HepG2 (cell line): ENCODE data around the gene WBP1. TPM values are rescaled to one million over a fixed set of nuclear protein-coding genes. Genes with fewer than 3 reads are reported as not detected.

Experiments
- ADNP ChIP-seq: sonication (generic); formaldehyde crosslinking; IDR thresholded peaks from 2 replicates; pipeline ENCODE4 v1.4.0; 2020; ENCODE audit warnings: missing genetic modification reagents
- GATA4 ChIP-seq: sonication (generic); IDR thresholded peaks from 2 replicates; pipeline ENCODE4 v1.6.1; 2016; ENCODE audit warnings: antibody characterized with exemption, low read depth, borderline replicate concordance
- HNRNPLL ChIP-seq: fragments of 200-400 bp; formaldehyde crosslinking; IDR thresholded peaks from 2 replicates; pipeline ENCODE4 v1.6.1; 2017; ENCODE audit warnings: mild to moderate bottlenecking, low read depth, low read length; ENCODE audit not compliant: poor library complexity, severe bottlenecking
- MTF1 ChIP-seq: sonication (generic); formaldehyde crosslinking; IDR thresholded peaks from 2 replicates; pipeline ENCODE4 v1.5.0; 2020; ENCODE audit warnings: missing genetic modification reagents
- PCBP2 ChIP-seq: fragments of 200-400 bp; formaldehyde crosslinking; optimal IDR thresholded peaks from 2 replicates; pipeline ENCODE3; 2018; ENCODE audit warnings: low read length, low read depth; ENCODE audit not compliant: poor library complexity, severe bottlenecking
- POLR2G ChIP-seq: fragments of 200-400 bp; formaldehyde crosslinking; IDR thresholded peaks from 2 replicates; pipeline ENCODE4 v1.6.1; 2018; ENCODE audit warnings: mild to moderate bottlenecking, low read depth, low read length, moderate library complexity
- SMAD9 ChIP-seq: sonication (generic); formaldehyde crosslinking; IDR thresholded peaks from 2 replicates; pipeline ENCODE4 v1.5.1; 2020; ENCODE audit warnings: mild to moderate bottlenecking, missing genetic modification reagents
- SNAPC2 ChIP-seq: sonication (generic); formaldehyde crosslinking; IDR thresholded peaks from 2 replicates; pipeline ENCODE4 v1.8.1; 2022; ENCODE audit warnings: mild to moderate bottlenecking, missing genetic modification reagents
- SYNCRIP ChIP-seq: fragments of 200-400 bp; formaldehyde crosslinking; IDR thresholded peaks from 2 replicates; pipeline ENCODE4 v1.6.1; 2018; ENCODE audit warnings: mild to moderate bottlenecking, low read depth, low read length; ENCODE audit not compliant: insufficient read depth
- TEAD2 ChIP-seq: sonication (generic); formaldehyde crosslinking; IDR thresholded peaks from 2 replicates; pipeline ENCODE4 v1.9.0; 2021; ENCODE audit warnings: missing genetic modification reagents
- ZFP37 ChIP-seq: sonication (generic); formaldehyde crosslinking; IDR thresholded peaks from 2 replicates; pipeline ENCODE4 v1.4.0; 2020; ENCODE audit warnings: missing genetic modification reagents, borderline replicate concordance
- ZNF292 ChIP-seq: sonication (generic); formaldehyde crosslinking; IDR thresholded peaks from 2 replicates; pipeline ENCODE4 v1.8.1; 2022; ENCODE audit warnings: mild to moderate bottlenecking, low read depth, missing genetic modification reagents, borderline replicate concordance
- ZNF331 ChIP-seq: sonication (generic); formaldehyde crosslinking; IDR thresholded peaks from 2 replicates; pipeline ENCODE4 v1.4.0; 2020; ENCODE audit warnings: missing genetic modification reagents
- ZNF660 ChIP-seq: sonication (generic); formaldehyde crosslinking; IDR thresholded peaks from 2 replicates; pipeline ENCODE4 v1.5.1; 2020; ENCODE audit warnings: mild to moderate bottlenecking, low read depth, missing genetic modification reagents, borderline replicate concordance
- ZNF775 ChIP-seq: sonication (generic); formaldehyde crosslinking; IDR thresholded peaks from 2 replicates; pipeline ENCODE4 v1.4.0; 2020; ENCODE audit warnings: missing genetic modification reagents, mild to moderate bottlenecking, moderate library complexity, borderline replicate concordance
- polyA plus RNA-seq, 8 experiments: library from polyadenylated mRNA; depleted of rRNA in 3 of 8; stranded (reverse) in 7 of 8; unstranded in 1 of 8; fragments of >200 nt; fragmentation: Illumina TruSeq in 4 of 8; extraction: Trizol in 4 of 8; gene quantifications; 2 replicates each; pipeline versions ENCODE4 v1.2.1 to v1.2.3, GENCODE V29; 2011 to 2016; ENCODE audit warnings: low read depth in 4 of 8, missing spikeins in 1 of 8, mixed read lengths in 1 of 8; ENCODE audit not compliant: insufficient read depth in 1 of 8
- total RNA-seq, 5 experiments: library from RNA; depleted of rRNA; stranded (reverse); fragments of >200 nt; fragmentation: Illumina TruSeq; extraction: Trizol; gene quantifications; 2 replicates each; pipeline ENCODE4 v1.2.3, GENCODE V29; 2016; ENCODE audit warnings: low read depth in 1 of 5
- TF ChIP-seq, protein P1 (sequence below): sonication (generic); formaldehyde crosslinking; IDR thresholded peaks from 2 replicates; pipeline ENCODE4 v1.9.0; 2021; ENCODE audit warnings: missing genetic modification reagents, borderline replicate concordance
- TF ChIP-seq, protein P2 (sequence below): sonication (generic); formaldehyde crosslinking; IDR thresholded peaks from 2 replicates; pipeline ENCODE4 v1.5.1; 2020; ENCODE audit warnings: missing genetic modification reagents, mild to moderate bottlenecking, borderline replicate concordance
- TF ChIP-seq, protein P3 (sequence below): sonication (generic); formaldehyde crosslinking; IDR thresholded peaks from 2 replicates; pipeline ENCODE4; 2020; ENCODE audit warnings: missing genetic modification reagents, mild to moderate bottlenecking, borderline replicate concordance
- TF ChIP-seq, protein P4 (sequence below): sonication (generic); formaldehyde crosslinking; IDR thresholded peaks from 2 replicates; pipeline ENCODE4 v1.5.0; 2020; ENCODE audit warnings: mild to moderate bottlenecking, missing genetic modification reagents
- TF ChIP-seq, protein P5 (sequence below): sonication (generic); formaldehyde crosslinking; IDR thresholded peaks from 2 replicates; pipeline ENCODE4 v1.5.1; 2020; ENCODE audit warnings: mild to moderate bottlenecking, missing genetic modification reagents, borderline replicate concordance

Gene WBP1
- total and polyA plus RNA-seq, 2 of the 13 experiments (the other 11 are each of a cell fraction or from before 2014, with no cell fraction given), result 38.8 to 85.7 TPM

DNA sequence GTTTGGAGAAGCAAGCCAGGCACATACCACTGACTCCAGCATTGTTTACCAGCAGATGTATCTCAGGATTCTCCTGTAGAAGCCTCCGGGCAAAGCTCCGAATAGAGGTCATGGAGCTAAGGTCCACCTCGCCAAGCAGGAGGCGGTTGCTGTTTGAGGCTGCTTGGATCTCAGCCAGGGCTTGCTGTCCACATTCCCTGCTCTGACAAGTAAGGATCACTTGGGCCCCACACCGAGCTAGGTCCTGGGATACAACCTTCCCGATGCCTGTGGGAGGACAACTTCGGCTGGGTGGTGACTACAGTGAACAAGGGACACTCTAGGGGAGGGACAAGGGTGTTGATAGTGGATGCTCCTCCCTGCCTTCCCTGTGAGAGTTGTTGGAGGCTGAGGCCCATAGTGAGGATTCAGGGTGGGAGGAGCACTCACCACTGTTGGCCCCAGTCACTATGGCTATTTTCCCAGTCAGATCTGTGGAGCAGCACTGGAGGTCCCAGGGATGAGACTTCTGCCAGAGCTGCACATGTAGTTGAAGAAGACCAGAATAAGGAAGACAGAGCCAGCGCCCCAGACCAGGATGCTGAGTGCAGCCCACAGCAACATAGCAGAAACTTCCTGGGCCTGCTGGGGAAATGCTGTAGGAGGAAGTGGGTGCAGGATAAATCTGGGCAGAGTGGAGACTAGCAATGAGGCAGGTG, 45.1 kb upstream of the WBP1 start (continued):
- TF ChIP-seq SYNCRIP (no peak), GATA4 (no peak), ZNF331 (CRISPR knock-in tag) (no peak; the same call in 1 of the 2 replicates), POLR2G (no peak), ZFP37 (CRISPR knock-in tag) (no peak), ZNF292 (CRISPR knock-in tag) (peak; percentile 52; the same call in 1 of the 2 replicates), HNRNPLL (no peak), PCBP2 (no peak), TEAD2 (CRISPR knock-in tag) (no peak), ADNP (no peak), ZNF660 (no peak), MTF1 (CRISPR knock-in tag) (no peak), SNAPC2 (no peak), SMAD9 (CRISPR knock-in tag) (no peak), ZNF775 (no peak)
- TF ChIP-seq, protein P1, sequence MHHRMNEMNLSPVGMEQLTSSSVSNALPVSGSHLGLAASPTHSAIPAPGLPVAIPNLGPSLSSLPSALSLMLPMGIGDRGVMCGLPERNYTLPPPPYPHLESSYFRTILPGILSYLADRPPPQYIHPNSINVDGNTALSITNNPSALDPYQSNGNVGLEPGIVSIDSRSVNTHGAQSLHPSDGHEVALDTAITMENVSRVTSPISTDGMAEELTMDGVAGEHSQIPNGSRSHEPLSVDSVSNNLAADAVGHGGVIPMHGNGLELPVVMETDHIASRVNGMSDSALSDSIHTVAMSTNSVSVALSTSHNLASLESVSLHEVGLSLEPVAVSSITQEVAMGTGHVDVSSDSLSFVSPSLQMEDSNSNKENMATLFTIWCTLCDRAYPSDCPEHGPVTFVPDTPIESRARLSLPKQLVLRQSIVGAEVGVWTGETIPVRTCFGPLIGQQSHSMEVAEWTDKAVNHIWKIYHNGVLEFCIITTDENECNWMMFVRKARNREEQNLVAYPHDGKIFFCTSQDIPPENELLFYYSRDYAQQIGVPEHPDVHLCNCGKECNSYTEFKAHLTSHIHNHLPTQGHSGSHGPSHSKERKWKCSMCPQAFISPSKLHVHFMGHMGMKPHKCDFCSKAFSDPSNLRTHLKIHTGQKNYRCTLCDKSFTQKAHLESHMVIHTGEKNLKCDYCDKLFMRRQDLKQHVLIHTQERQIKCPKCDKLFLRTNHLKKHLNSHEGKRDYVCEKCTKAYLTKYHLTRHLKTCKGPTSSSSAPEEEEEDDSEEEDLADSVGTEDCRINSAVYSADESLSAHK (CRISPR knock-in tag), result no peak
- TF ChIP-seq, protein P2, sequence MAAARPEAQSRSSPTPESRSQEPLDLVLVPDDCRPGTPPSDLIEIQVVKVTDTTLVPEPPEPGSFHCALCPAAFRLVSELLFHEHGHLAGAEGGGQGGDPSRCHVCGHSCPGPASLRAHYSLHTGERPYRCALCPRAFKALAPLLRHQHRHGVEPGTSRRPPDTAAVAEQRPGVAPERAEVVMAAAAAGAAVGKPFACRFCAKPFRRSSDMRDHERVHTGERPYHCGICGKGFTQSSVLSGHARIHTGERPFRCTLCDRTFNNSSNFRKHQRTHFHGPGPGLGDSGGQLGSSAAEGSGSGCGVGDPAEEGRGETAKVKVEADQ (CRISPR knock-in tag), result 0 out of 2 replicates have a peak, but pooled peaks have one; percentile 32
- TF ChIP-seq, protein P3, sequence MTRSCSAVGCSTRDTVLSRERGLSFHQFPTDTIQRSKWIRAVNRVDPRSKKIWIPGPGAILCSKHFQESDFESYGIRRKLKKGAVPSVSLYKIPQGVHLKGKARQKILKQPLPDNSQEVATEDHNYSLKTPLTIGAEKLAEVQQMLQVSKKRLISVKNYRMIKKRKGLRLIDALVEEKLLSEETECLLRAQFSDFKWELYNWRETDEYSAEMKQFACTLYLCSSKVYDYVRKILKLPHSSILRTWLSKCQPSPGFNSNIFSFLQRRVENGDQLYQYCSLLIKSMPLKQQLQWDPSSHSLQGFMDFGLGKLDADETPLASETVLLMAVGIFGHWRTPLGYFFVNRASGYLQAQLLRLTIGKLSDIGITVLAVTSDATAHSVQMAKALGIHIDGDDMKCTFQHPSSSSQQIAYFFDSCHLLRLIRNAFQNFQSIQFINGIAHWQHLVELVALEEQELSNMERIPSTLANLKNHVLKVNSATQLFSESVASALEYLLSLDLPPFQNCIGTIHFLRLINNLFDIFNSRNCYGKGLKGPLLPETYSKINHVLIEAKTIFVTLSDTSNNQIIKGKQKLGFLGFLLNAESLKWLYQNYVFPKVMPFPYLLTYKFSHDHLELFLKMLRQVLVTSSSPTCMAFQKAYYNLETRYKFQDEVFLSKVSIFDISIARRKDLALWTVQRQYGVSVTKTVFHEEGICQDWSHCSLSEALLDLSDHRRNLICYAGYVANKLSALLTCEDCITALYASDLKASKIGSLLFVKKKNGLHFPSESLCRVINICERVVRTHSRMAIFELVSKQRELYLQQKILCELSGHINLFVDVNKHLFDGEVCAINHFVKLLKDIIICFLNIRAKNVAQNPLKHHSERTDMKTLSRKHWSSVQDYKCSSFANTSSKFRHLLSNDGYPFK (CRISPR knock-in tag), result peak; percentile 48; the same call in 1 of the 2 replicates
- TF ChIP-seq, protein P4, sequence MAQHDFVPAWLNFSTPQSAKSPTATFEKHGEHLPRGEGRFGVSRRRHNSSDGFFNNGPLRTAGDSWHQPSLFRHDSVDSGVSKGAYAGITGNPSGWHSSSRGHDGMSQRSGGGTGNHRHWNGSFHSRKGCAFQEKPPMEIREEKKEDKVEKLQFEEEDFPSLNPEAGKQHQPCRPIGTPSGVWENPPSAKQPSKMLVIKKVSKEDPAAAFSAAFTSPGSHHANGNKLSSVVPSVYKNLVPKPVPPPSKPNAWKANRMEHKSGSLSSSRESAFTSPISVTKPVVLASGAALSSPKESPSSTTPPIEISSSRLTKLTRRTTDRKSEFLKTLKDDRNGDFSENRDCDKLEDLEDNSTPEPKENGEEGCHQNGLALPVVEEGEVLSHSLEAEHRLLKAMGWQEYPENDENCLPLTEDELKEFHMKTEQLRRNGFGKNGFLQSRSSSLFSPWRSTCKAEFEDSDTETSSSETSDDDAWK (CRISPR knock-in tag), result no peak
- TF ChIP-seq, protein P5, sequence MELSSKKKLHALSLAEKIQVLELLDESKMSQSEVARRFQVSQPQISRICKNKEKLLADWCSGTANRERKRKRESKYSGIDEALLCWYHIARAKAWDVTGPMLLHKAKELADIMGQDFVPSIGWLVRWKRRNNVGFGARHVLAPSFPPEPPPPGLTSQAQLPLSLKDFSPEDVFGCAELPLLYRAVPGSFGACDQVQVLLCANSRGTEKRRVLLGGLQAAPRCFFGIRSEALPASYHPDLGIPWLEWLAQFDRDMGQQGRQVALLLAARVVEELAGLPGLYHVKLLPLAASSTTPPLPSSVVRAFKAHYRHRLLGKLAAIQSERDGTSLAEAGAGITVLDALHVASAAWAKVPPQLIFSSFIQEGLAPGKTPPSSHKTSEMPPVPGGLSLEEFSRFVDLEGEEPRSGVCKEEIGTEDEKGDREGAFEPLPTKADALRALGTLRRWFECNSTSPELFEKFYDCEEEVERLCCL (CRISPR knock-in tag), result no peak
